B cell (primary cell): ENCODE data around the gene SMURF2.

Experiments
- EZH2 ChIP-seq: IDR thresholded peaks from 2 replicates; pipeline ENCODE4 v1.6.1; 2012; ENCODE audit warnings: borderline replicate concordance, low read depth, mild to moderate bottlenecking, moderate library complexity, low read length; ENCODE audit not compliant: insufficient read depth, poor library complexity, severe bottlenecking
- TF ChIP-seq, protein P1 (sequence below): fragments of 200-600 bp; IDR thresholded peaks from one replicate; pipeline ENCODE4 v1.8.0; 2022; ENCODE audit warnings: antibody characterized with exemption, mild to moderate bottlenecking

GRCh38 chr17:64505340-64506200, 156.5 kb downstream of the SMURF2 start:
- TF ChIP-seq, protein P1, sequence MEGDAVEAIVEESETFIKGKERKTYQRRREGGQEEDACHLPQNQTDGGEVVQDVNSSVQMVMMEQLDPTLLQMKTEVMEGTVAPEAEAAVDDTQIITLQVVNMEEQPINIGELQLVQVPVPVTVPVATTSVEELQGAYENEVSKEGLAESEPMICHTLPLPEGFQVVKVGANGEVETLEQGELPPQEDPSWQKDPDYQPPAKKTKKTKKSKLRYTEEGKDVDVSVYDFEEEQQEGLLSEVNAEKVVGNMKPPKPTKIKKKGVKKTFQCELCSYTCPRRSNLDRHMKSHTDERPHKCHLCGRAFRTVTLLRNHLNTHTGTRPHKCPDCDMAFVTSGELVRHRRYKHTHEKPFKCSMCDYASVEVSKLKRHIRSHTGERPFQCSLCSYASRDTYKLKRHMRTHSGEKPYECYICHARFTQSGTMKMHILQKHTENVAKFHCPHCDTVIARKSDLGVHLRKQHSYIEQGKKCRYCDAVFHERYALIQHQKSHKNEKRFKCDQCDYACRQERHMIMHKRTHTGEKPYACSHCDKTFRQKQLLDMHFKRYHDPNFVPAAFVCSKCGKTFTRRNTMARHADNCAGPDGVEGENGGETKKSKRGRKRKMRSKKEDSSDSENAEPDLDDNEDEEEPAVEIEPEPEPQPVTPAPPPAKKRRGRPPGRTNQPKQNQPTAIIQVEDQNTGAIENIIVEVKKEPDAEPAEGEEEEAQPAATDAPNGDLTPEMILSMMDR, result no peak
- TF ChIP-seq EZH2, result no peak
